ENCODE measurements around the gene IGSF10. TPM values are rescaled to one million over a fixed set of nuclear protein-coding genes. Genes with fewer than 3 reads are reported as not detected.

IGSF10 gene
- total RNA-seq, 1 experiment from 2014 or later = 0.24 TPM

- DNase-seq = no peak
- Mint-ChIP-seq H3K9me3 (ENCODE audit: low read depth, unreplicated experiment) (peaks cover 3% of the 10 kb centered on the region), H3K4me1 (ENCODE audit: low read depth, unreplicated experiment) (peaks cover 13% of the 10 kb centered on the region), H3K27ac (ENCODE audit: unreplicated experiment) (no peak overlapping the region), H3K27me3 (ENCODE audit: unreplicated experiment) (no peaks in the 10 kb centered on the region), H3K4me3 (ENCODE audit: low read depth, unreplicated experiment) (no peak overlapping the region), H3K36me3 (ENCODE audit: insufficient read depth, unreplicated experiment) (no peaks in the 10 kb centered on the region)
- CTCF ChIA-PET = interaction anchor here (1.2 kb wide), 1 partner anchor 413 kb away, joined by 3 read pairs; no protein-coding TSS in a partner anchor
- TF ChIP-seq CTCF (IDR thresholded peaks at IDR 0.05; ENCODE audit: unreplicated experiment) = peak; percentile 80
- intact Hi-C loops (cut with micrococcal nuclease; ENCODE audit: unreplicated experiment) = no loop called here
- no TSS peak for BruUV-seq (replicated peaks)
Measured at GRCh38 chr3:151425627-151426340, 35.1 kb downstream of the IGSF10 start.

- H3K9me3 Mint-ChIP-seq (ENCODE audit: low read depth, unreplicated experiment) = peaks cover 2% of the 10 kb centered on the region
- no peak overlapping the region for H3K27ac Mint-ChIP-seq (ENCODE audit: unreplicated experiment)
- no peaks in the 10 kb centered on the region for H3K27me3 Mint-ChIP-seq (ENCODE audit: unreplicated experiment)
- H3K4me3 Mint-ChIP-seq (ENCODE audit: low read depth, unreplicated experiment) = no peak overlapping the region
- no peaks in the 10 kb centered on the region for H3K36me3 Mint-ChIP-seq (ENCODE audit: insufficient read depth, unreplicated experiment)
- no TSS peak for BruUV-seq (replicated peaks)
- CTCF ChIA-PET = interaction anchor here (0.7 to 1.3 kb wide), 5 partner anchors 16 to 462 kb away, joined by 3 to 6 read pairs (median 4); no protein-coding TSS in a partner anchor
- no peak for TF ChIP-seq CTCF (IDR thresholded peaks at IDR 0.05; ENCODE audit: unreplicated experiment)
- peaks cover 12% of the 10 kb centered on the region for H3K4me1 Mint-ChIP-seq (ENCODE audit: low read depth, unreplicated experiment)
- DNase-seq = no peak
- intact Hi-C loops (cut with micrococcal nuclease; ENCODE audit: unreplicated experiment) = no loop called here
Measured at GRCh38 chr3:151423091-151423490, 37.8 kb downstream of the IGSF10 start.

GRCh38 chr3:151421938-151422337 lies 38.9 kb downstream of the IGSF10 start:
- no TSS peak for BruUV-seq (replicated peaks)
- peaks cover 2% of the 10 kb centered on the region for H3K9me3 Mint-ChIP-seq (ENCODE audit: low read depth, unreplicated experiment)
- intact Hi-C loops (cut with micrococcal nuclease; ENCODE audit: unreplicated experiment) = no loop called here
- CTCF ChIA-PET = interaction anchor here (1.3 kb wide), 1 partner anchor 43 kb away, joined by 6 read pairs; no protein-coding TSS in a partner anchor
- no peaks in the 10 kb centered on the region for H3K27me3 Mint-ChIP-seq (ENCODE audit: unreplicated experiment)
- H3K36me3 Mint-ChIP-seq (ENCODE audit: insufficient read depth, unreplicated experiment) = no peaks in the 10 kb centered on the region
- TF ChIP-seq CTCF (IDR thresholded peaks at IDR 0.05; ENCODE audit: unreplicated experiment) = no peak
- H3K4me1 Mint-ChIP-seq (ENCODE audit: low read depth, unreplicated experiment) = peaks cover 12% of the 10 kb centered on the region
- no peak overlapping the region for H3K4me3 Mint-ChIP-seq (ENCODE audit: low read depth, unreplicated experiment)
- DNase-seq = no peak
- H3K27ac Mint-ChIP-seq (ENCODE audit: unreplicated experiment) = no peak overlapping the region

- no peak for DNase-seq
- Mint-ChIP-seq H3K4me1 (ENCODE audit: low read depth, unreplicated experiment) (no peaks in the 10 kb centered on the region), H3K27ac (ENCODE audit: unreplicated experiment) (no peak overlapping the region), H3K9me3 (ENCODE audit: low read depth, unreplicated experiment) (peaks cover 2% of the 10 kb centered on the region), H3K27me3 (ENCODE audit: unreplicated experiment) (no peaks in the 10 kb centered on the region), H3K4me3 (ENCODE audit: low read depth, unreplicated experiment) (no peak overlapping the region), H3K36me3 (ENCODE audit: insufficient read depth, unreplicated experiment) (no peaks in the 10 kb centered on the region)
- no TSS peak for BruUV-seq (replicated peaks)
- CTCF ChIA-PET = no interaction called here
- intact Hi-C loops (cut with micrococcal nuclease; ENCODE audit: unreplicated experiment) = no loop called here
- no peak for TF ChIP-seq CTCF (IDR thresholded peaks at IDR 0.05; ENCODE audit: unreplicated experiment)
Measured at GRCh38 chr3:151419806-151420205, 41.1 kb downstream of the IGSF10 start.

Measured in Calu3 (cell line).